Measurements from ENCODE around the gene HEXIM2.

HEXIM2 gene

GRCh38 chr17:45150911-45151809 is 10.5 kb upstream of the HEXIM2 start:
- Histone ChIP-seq H3K27me3 (ENCODE audit: insufficient read depth, low read depth, severe bottlenecking) (no peaks in the 10 kb centered on the region), H3K36me3 (no peaks in the 10 kb centered on the region), H3K27ac (no peak overlapping the region), H3K4me3 (ENCODE audit: low read depth, low read length) (0 out of 2 replicates have a peak overlapping the region, but pooled peaks have one; percentile 57), H3K9me3 (ENCODE audit: severe bottlenecking) (no peaks in the 10 kb centered on the region)
- no peak for TF ChIP-seq CTCF (IDR thresholded peaks at IDR 0.05; ENCODE audit: low read depth, low read length)
- DNase-seq: no peak

DNA sequence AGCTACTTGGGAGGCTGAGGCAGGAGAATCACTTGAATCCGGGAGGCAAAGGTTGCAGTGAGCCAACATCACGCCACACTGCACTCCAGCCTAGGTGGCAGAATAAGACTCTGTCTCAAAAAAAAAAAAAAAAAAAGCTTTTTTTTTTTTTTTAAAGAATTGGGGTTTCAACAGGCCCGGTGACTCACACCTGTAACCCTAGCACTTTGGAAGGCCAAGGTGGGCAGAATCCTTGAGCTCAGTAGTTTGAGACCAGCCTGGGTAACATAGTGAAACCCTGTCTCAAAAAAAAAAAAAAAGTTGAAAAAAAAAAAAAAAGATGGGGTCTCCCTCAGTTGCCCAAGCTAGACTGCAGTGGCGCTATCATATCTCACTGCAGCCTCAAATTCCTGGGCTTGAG is 6.6 kb upstream of the HEXIM2 start:
- no peak overlapping the region for H3K27ac ChIP-seq
- no peak for TF ChIP-seq CTCF (IDR thresholded peaks at IDR 0.05; ENCODE audit: low read depth, low read length)
- H3K4me3 ChIP-seq (ENCODE audit: low read depth, low read length): no peak overlapping the region

GRCh38 chr17:45155483-45155882 is 6.2 kb upstream of the HEXIM2 start:
- no peak for TF ChIP-seq CTCF (IDR thresholded peaks at IDR 0.05; ENCODE audit: low read depth, low read length)
- Histone ChIP-seq H3K27ac (no peak overlapping the region), H3K27me3 (ENCODE audit: insufficient read depth, low read depth, severe bottlenecking) (no peaks in the 10 kb centered on the region), H3K36me3 (no peaks in the 10 kb centered on the region), H3K4me3 (ENCODE audit: low read depth, low read length) (no peak overlapping the region), H3K9me3 (ENCODE audit: severe bottlenecking) (no peaks in the 10 kb centered on the region)
- no peak for DNase-seq

More for the DNA sequence above, 6.6 kb upstream of the HEXIM2 start:
- Histone ChIP-seq H3K9me3 (ENCODE audit: severe bottlenecking) (no peaks in the 10 kb centered on the region), H3K27me3 (ENCODE audit: insufficient read depth, low read depth, severe bottlenecking) (no peaks in the 10 kb centered on the region), H3K36me3 (no peaks in the 10 kb centered on the region)
- DNase-seq: no peak

DNA sequence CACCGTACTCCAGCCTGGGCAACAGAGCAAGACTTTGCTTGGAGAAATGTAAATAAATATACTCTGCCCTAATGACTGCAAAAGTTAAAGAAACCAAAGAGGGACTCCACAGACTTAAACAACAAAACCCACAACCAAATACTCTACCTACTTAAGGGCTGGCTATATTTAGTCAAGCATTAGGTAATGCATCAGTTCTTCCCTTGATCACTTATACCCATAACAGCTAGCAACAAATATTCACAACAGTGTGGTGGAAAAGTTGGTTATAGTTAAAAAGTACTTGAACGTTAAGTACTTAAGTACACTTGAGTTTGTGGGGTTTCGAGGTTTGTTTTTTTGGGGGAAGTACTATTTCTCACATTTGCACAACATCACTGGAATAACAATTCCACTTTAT is 5.4 kb upstream of the HEXIM2 start:
- Histone ChIP-seq H3K4me3 (ENCODE audit: low read depth, low read length) (no peak overlapping the region), H3K27me3 (ENCODE audit: insufficient read depth, low read depth, severe bottlenecking) (no peaks in the 10 kb centered on the region), H3K9me3 (ENCODE audit: severe bottlenecking) (no peaks in the 10 kb centered on the region), H3K36me3 (peaks cover 4% of the 10 kb centered on the region), H3K27ac (no peak overlapping the region)
- DNase-seq: no peak
- TF ChIP-seq CTCF (IDR thresholded peaks at IDR 0.05; ENCODE audit: low read depth, low read length): no peak

DNA sequence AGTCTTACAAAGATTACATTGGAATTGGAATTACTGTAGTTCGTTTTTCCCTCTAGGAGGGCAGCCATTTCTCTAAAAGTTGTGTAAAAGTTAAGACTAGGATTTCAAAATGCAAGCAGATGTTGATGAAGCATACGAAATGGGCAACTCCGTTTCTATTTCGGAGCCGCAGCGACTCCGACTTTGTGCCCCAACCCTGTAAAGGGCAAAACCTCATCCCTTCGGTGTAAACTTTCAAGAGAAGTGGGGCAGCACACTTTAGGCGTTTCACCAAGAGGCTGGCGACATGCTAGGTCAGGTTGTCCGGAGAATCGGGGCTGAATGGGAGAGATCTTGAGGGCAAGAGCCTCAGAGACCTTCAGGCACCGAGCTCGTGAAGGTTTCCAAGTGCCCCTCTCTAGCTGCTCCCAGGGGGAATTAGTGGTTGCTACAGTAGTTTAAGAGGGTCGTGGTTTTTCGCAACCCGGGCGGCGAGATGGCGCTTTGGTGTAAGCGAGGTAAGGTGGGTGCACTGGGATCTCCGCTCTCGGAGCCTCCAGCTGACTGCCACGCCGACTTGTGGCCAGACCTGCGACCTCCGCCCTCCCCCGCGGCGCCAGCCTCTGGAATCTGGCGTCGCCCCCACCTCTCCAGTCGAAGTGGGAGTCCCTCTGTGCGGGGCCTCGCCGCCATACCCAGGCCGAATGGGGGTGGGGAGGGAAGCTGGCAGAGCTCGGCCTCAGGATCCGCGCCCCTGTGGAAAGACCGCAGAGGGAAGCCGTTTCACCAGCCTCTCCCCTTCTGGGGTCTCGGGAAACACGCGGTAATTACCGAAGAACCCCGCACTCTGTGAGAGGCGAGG is 1.0 kb upstream of the HEXIM2 start:
- Histone ChIP-seq H3K36me3 (peaks cover 5% of the 10 kb centered on the region), H3K4me3 (ENCODE audit: low read depth, low read length) (peak overlapping the region; percentile 78), H3K27me3 (ENCODE audit: insufficient read depth, low read depth, severe bottlenecking) (no peaks in the 10 kb centered on the region), H3K9me3 (ENCODE audit: severe bottlenecking) (no peaks in the 10 kb centered on the region), H3K27ac (peak overlapping the region; percentile 99)
- peak; percentile 92 for DNase-seq
- peak; percentile 69 for TF ChIP-seq CTCF (IDR thresholded peaks at IDR 0.05; ENCODE audit: low read depth, low read length)
